Measurements from ENCODE around the gene TLK1.

Gene TLK1

GRCh38 chr2:171160119-171160955 is at the start of gene TLK1:
TSS of gene TLK1 (minus strand) at chr2:171160893. CDS start at chr2:171160428, 465 bp downstream.
- peak; percentile 73 for DNase-seq

- no peak for DNase-seq
These were observed 49.6 kb upstream of the TLK1 start for GRCh38 chr2:171210216-171210863.

GRCh38 chr2:171208657-171209056 is 48.0 kb upstream of the TLK1 start:
- no peak for DNase-seq

- DNase-seq: no peak
These were observed 45.9 kb upstream of the TLK1 start for GRCh38 chr2:171206422-171207115.

- no peak for DNase-seq
These were observed 44.9 kb upstream of the TLK1 start for GRCh38 chr2:171205551-171205950.

- DNase-seq: no peak
These were observed 41.1 kb upstream of the TLK1 start for GRCh38 chr2:171201767-171202166.

- DNase-seq: no peak
These were observed 40.6 kb upstream of the TLK1 start for GRCh38 chr2:171201271-171201670.

GRCh38 chr2:171200469-171200868 is 39.8 kb upstream of the TLK1 start:
- no peak for DNase-seq

GRCh38 chr2:171191021-171191420 is 30.3 kb upstream of the TLK1 start:
- no peak for DNase-seq

GRCh38 chr2:171187819-171188218 is 27.1 kb upstream of the TLK1 start:
- no peak for DNase-seq

GRCh38 chr2:171187177-171187576 is 26.5 kb upstream of the TLK1 start:
- no peak for DNase-seq

GRCh38 chr2:171185941-171186340 is 25.2 kb upstream of the TLK1 start:
- DNase-seq: no peak

- DNase-seq: no peak
These were observed 24.6 kb upstream of the TLK1 start for GRCh38 chr2:171185165-171185818.

- no peak for DNase-seq
These were observed 20.7 kb upstream of the TLK1 start for GRCh38 chr2:171181064-171182049.

GRCh38 chr2:171180229-171180930 is 19.7 kb upstream of the TLK1 start:
- DNase-seq: no peak

GRCh38 chr2:171178993-171179392 is 18.3 kb upstream of the TLK1 start:
- DNase-seq: no peak

- no peak for DNase-seq
These were observed 15.8 kb upstream of the TLK1 start for GRCh38 chr2:171176516-171176915.

- no peak for DNase-seq
These were observed 13.4 kb upstream of the TLK1 start for GRCh38 chr2:171174075-171174474.

GRCh38 chr2:171173087-171173486 is 12.4 kb upstream of the TLK1 start:
- no peak for DNase-seq

- DNase-seq: no peak
These were observed 11.1 kb upstream of the TLK1 start for GRCh38 chr2:171171808-171172207.

GRCh38 chr2:171169839-171170238 is 9.1 kb upstream of the TLK1 start:
- DNase-seq: no peak
